ENCODE data around the gene H2AZ1. TPM values are rescaled to one million over a fixed set of nuclear protein-coding genes. Genes with fewer than 3 reads are reported as not detected.
"Not testable (repeated sequence)": the region's sequence is repeated elsewhere in the genome, so short reads cannot be mapped to it uniquely, and the experiment has no call there.

Gene H2AZ1
- total RNA-seq, 2 experiments from 2014 or later: 376 to 809 TPM

DNA sequence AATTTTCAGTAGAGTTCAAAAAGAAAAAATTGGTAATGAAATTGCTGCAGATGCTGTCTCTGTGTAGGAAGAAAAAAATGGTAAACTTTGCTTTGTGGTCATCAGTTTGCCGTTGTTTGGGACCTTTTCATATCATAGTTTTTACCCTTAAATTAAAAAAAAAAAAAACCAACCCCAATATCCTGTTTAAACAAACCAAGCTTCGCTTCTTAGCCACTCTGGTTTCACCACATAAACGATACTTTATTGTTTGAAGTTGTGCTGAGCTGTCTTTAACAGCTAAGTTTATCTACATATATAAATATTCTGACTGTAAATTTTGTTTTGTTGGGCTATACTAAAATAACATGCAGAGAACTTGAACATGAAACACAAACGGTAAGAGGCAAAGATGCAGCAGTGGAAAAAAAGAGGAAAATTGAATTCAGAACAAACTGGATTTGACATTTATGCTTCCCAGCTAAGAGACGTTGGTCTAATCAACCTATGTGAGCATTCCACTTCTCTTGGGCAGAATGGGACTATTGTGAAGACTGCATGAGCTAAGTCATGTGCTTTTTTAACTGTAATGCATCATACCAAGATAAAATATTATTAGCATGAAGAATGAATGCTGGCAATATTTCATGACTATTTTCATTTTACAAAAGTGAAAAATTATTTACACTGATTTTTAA is 15.7 kb upstream of the H2AZ1 start:
- H3K4me1 Mint-ChIP-seq: peaks cover 16% of the 10 kb centered on the region
- DNase-seq (no peak), ATAC-seq (peak; percentile 23)
- H3K4me3 Mint-ChIP-seq: no peak overlapping the region
- H3K36me3 Mint-ChIP-seq (ENCODE audit: low read depth): no peaks in the 10 kb centered on the region
- ChIA-PET CTCF (no interaction called here), POLR2A (interaction anchor here (0.6 to 0.8 kb wide), 2 partner anchors 15 to 73 kb away, joined by 3 read pairs; partner anchors contain the start of gene H2AZ1)
- H3K27ac Mint-ChIP-seq: no peak overlapping the region
- intact Hi-C loops (cut with DNase I, micrococcal nuclease): no loop called here
- no peaks in the 10 kb centered on the region for H3K9me3 Mint-ChIP-seq (ENCODE audit: low read depth)
- no peaks in the 10 kb centered on the region for H3K27me3 Mint-ChIP-seq

DNA sequence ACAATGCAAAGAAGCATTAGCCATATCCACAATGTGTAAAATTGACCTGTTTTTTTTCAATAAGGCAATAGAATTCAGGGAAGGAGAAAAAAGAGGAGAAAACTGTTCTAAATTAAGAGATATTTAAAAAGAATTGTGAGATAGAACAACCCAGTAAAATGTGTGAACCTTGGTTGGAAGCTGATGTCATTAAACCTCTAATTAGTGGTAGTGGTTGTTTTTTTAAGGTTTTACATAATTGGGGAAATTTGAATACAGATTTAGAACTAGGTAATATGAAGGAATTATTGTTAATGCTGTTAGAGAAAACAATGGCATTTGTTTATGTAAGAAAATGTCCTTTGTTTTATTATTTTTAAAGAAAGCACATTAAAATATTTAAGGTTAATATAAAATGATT is 15.1 kb upstream of the H2AZ1 start:
- CTCF ChIA-PET: interaction anchor here (0.7 kb wide), 1 partner anchor 439 kb away, joined by 3 read pairs; no protein-coding TSS in a partner anchor

DNA sequence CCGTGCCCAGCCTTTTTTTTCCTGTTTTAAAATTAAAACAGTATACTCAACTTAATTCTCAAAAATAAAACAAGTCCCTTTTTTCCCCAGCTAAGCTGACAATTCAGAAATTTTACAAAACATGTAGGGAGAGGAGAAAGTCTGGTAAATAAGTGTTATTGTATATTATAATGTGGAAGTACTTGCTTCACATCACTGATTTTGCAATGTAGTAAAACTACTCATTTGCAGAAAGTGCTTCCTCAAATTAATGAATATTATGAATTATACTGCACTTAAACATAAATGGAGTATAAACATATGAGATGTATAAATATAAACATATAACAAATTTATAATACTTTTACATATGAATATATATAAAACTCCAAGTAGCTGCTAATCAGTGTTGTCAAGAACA is 11.6 kb upstream of the H2AZ1 start:
- Mint-ChIP-seq H3K36me3 (ENCODE audit: low read depth) (peaks cover 3% of the 10 kb centered on the region), H3K9me3 (ENCODE audit: low read depth) (no peaks in the 10 kb centered on the region), H3K27me3 (no peaks in the 10 kb centered on the region), H3K4me3 (no peak overlapping the region), H3K27ac (no peak overlapping the region), H3K4me1 (peaks cover 16% of the 10 kb centered on the region)
- DNase-seq (no peak), ATAC-seq (no peak)
- intact Hi-C loops (cut with DNase I, micrococcal nuclease): no loop called here
- CTCF ChIA-PET: no interaction called here
- POLR2A ChIA-PET: no interaction called here

More for the DNA sequence above, 15.1 kb upstream of the H2AZ1 start:
- intact Hi-C loops (cut with DNase I, micrococcal nuclease): no loop called here
- peaks cover 16% of the 10 kb centered on the region for H3K4me1 Mint-ChIP-seq
- POLR2A ChIA-PET: interaction anchor here (0.8 kb wide), 1 partner anchor 15 kb away, joined by 3 read pairs; the partner anchor contains the start of gene H2AZ1
- no peaks in the 10 kb centered on the region for H3K9me3 Mint-ChIP-seq (ENCODE audit: low read depth)
- DNase-seq: no peak
- ATAC-seq: no peak
- H3K4me3 Mint-ChIP-seq: no peak overlapping the region
- no peaks in the 10 kb centered on the region for H3K36me3 Mint-ChIP-seq (ENCODE audit: low read depth)
- no peaks in the 10 kb centered on the region for H3K27me3 Mint-ChIP-seq
- no peak overlapping the region for H3K27ac Mint-ChIP-seq

DNA sequence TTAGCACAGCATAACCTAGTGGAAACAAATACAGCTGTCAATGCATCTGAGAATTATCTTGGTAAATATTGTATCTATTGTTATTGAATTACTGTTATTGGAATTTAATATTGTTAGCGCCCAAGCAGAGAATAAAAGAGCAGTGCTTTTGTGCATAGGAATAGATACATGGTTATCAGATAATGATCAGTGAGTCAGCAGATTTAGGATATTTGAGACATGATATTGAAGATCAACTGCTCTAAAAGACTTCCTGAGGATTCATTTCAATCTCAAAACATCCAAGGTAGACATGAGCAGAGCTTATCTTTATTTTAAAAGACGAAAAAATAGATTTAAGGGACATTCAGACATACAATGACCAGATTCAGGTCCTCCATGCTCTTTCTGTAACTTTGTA is 10.6 kb upstream of the H2AZ1 start:
- no peak overlapping the region for H3K4me3 Mint-ChIP-seq
- no peak for ATAC-seq
- intact Hi-C loops (cut with DNase I, micrococcal nuclease): no loop called here
- H3K4me1 Mint-ChIP-seq: peaks cover 11% of the 10 kb centered on the region
- no peak for DNase-seq
- H3K27me3 Mint-ChIP-seq: no peaks in the 10 kb centered on the region
- ChIA-PET POLR2A (no interaction called here), CTCF (no interaction called here)
- peaks cover 3% of the 10 kb centered on the region for H3K36me3 Mint-ChIP-seq (ENCODE audit: low read depth)
- H3K9me3 Mint-ChIP-seq (ENCODE audit: low read depth): no peaks in the 10 kb centered on the region
- no peak overlapping the region for H3K27ac Mint-ChIP-seq

DNA sequence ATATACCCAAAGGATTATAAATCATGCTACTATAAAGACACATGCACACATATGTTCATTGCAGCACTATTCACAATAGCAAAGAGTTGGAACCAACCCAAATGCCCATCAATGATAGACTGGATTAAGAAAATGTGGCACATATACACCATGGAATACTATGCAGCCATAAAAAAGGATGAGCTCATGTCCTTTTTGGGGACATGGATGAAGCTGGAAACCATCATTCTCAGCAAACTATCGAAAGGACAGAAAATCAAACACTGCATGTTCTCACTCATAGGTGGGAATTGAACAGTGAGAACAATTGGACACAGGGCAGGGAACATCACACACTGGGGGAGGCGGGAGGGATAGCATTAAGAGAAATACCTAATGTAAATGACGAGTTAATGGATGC is 8.1 kb upstream of the H2AZ1 start:
- H3K36me3 Mint-ChIP-seq (ENCODE audit: low read depth); H3K4me1 Mint-ChIP-seq; ATAC-seq; CTCF ChIA-PET; H3K4me3 Mint-ChIP-seq; POLR2A ChIA-PET; DNase-seq; H3K9me3 Mint-ChIP-seq (ENCODE audit: low read depth); H3K27ac Mint-ChIP-seq; H3K27me3 Mint-ChIP-seq; intact Hi-C loops (cut with DNase I, micrococcal nuclease): not testable (repeated sequence)

DNA sequence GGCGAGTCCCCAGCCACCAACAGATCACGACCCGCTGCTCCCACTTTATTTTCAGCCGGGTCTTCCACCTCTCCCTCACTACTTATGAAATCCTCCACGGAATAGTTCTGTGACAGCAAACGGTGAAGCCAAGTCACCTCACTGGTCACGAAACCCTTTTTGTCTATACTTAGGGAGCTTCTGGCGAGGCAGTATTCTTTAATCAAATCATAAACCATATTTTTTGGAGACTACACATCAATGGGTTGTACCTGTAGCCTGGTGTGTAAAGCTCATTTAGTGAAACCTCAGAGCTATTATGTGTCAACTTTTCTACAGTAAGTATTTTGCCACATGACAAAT is 809 bp upstream of the H2AZ1 start:
- Mint-ChIP-seq H3K27ac (no peak overlapping the region), H3K4me3 (no peak overlapping the region), H3K36me3 (ENCODE audit: low read depth) (peaks cover 6% of the 10 kb centered on the region), H3K4me1 (peaks cover 21% of the 10 kb centered on the region), H3K27me3 (no peaks in the 10 kb centered on the region), H3K9me3 (ENCODE audit: low read depth) (no peaks in the 10 kb centered on the region)
- intact Hi-C loops (cut with DNase I, micrococcal nuclease): loop anchor here (1.0 to 2.0 kb wide), 6 partner anchors 135 to 1396 kb away; partner anchors contain the start of genes DAPP1 (in 1 of the 2), METAP1 (in 1 of the 2) and PPP3CA (in 1 of the 2)
- DNase-seq: no peak
- POLR2A ChIA-PET: interaction anchor here (0.5 to 1.5 kb wide), 5 partner anchors 15 to 446 kb away, joined by 3 to 14 read pairs (median 3); partner anchors contain the start of genes LAMTOR3 and TRMT10A
- no peak for ATAC-seq
- CTCF ChIA-PET: interaction anchor here (1.0 to 2.4 kb wide), 5 partner anchors 9 to 143 kb away, joined by 3 to 11 read pairs (median 3); no protein-coding TSS in a partner anchor

DNA sequence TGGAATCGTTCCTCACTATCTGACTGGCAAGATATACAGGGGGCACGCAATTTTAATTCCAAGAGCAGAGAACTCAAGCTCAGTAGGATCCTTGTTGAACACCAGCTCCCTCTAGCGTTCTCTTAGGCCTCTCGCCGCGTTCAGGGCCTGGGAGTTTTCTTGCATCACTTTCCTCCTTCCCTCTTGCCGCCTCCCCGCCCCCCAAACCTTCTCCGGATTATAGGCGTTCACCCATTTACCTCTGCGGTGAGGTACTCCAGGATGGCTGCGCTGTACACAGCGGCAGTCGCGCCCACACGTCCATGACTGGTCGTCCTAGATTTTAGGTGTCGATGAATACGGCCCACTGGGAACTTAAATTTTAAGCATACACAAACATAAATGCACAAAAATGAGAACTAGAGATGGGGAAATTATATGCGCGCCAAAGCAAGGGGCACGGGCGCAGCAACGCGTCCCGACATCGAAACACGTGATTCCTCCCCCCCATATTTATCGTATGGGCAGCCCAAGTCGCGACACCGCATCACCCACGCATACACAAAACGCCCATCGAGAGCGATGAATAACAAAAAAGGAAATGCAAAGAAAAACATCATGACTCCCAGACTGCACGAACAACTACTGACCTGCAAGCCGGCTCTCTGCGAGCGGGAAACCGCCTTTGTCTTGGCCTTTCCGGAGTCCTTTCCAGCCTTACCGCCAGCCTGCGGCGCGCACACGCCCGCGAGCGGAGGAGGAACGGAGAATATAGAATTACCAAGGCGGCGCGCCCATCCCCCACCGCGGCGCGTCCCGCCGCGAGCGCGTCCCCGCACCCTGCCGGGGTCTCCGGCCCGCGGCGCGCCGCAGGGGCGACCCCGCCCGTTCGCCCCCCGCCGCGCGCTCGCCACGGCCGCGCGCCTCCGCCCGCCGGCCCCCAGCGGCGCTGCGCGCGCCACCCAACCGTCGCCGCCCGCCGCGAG is 759 bp downstream of the H2AZ1 start:
- ChIA-PET POLR2A (interaction anchor here (0.5 to 1.5 kb wide), 9 partner anchors 9 to 386 kb away, joined by 3 to 14 read pairs (median 3); partner anchors contain the start of genes DAPP1, LAMTOR3 and TRMT10A), CTCF (interaction anchor here (0.6 to 3.0 kb wide), 13 partner anchors 10 to 337 kb away, joined by 3 to 16 read pairs (median 3); partner anchors contain the start of gene LAMTOR3)
- no peaks in the 10 kb centered on the region for H3K9me3 Mint-ChIP-seq (ENCODE audit: low read depth)
- H3K4me1 Mint-ChIP-seq: peaks cover 33% of the 10 kb centered on the region
- intact Hi-C loops (cut with DNase I, micrococcal nuclease): loop anchor here (1.0 to 5.0 kb wide), 8 partner anchors 97 to 1687 kb away; partner anchors contain the start of genes DAPP1 (in 1 of the 2), METAP1 (in 1 of the 2) and RAP1GDS1 (in 1 of the 2)
- ATAC-seq (peak; percentile 52), DNase-seq (peak; percentile 96)
- H3K27me3 Mint-ChIP-seq: no peaks in the 10 kb centered on the region
- H3K4me3 Mint-ChIP-seq: no peak overlapping the region
- peaks cover 17% of the 10 kb centered on the region for H3K36me3 Mint-ChIP-seq (ENCODE audit: low read depth)
- no peak overlapping the region for H3K27ac Mint-ChIP-seq

DNA sequence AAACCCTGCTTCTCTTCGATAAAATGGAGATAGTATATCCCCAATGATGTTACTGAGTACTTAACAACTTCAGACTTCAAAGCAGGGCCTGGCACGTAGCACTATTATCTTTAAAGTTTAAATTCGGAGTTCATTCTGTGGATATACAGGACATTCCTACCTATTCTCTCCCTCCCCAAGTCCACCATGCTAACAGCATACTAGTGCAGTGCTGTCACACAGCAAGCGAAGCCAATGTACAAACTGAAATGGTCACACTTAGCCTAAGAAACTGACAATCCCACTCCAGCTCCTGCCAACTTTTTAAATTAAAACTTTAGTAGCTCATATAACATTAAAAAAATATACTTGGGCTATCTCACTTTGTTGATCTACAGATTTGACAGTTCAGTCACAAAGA is 2.5 kb downstream of the H2AZ1 start:
- H3K27ac Mint-ChIP-seq: peak overlapping the region; percentile 96
- ChIA-PET CTCF (interaction anchor here (0.6 to 3.0 kb wide), 7 partner anchors 39 to 139 kb away, joined by 3 to 16 read pairs (median 4); partner anchors contain the start of gene LAMTOR3), POLR2A (interaction anchor here (1.5 to 2.6 kb wide), 2 partner anchors 8 to 53 kb away, joined by 3 to 16 read pairs; partner anchors contain the start of gene LAMTOR3)

DNA sequence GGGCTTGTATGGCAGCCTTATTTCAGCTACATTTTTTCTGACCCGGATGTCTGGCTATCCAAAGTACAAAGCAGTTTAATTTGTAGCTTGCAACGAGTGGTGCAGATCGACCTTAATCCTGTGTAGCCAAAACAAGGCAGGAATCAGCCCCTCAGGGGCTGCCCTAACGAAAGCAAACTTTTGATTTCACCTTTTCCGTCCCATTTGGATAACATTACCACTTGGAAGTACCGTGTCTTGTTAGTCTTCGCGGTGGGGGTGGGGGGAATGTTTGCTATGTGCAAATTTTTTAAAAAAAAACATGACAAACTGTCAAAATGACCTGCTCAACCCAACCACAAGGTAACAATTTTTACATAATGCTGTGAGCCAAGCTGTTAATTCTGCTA is 2.9 kb downstream of the H2AZ1 start:
- no peak for ATAC-seq
- no peak for DNase-seq
- Mint-ChIP-seq H3K9me3 (ENCODE audit: low read depth) (no peaks in the 10 kb centered on the region), H3K4me3 (no peak overlapping the region), H3K27me3 (no peaks in the 10 kb centered on the region), H3K36me3 (ENCODE audit: low read depth) (peaks cover 32% of the 10 kb centered on the region), H3K4me1 (peaks cover 49% of the 10 kb centered on the region), H3K27ac (peak overlapping the region; percentile 96)
- CTCF ChIA-PET: interaction anchor here (1.0 to 3.0 kb wide), 7 partner anchors 53 to 146 kb away, joined by 3 to 16 read pairs (median 4); partner anchors contain the start of gene LAMTOR3
- POLR2A ChIA-PET: interaction anchor here (2.6 kb wide), 1 partner anchor 53 kb away, joined by 16 read pairs; the partner anchor contains the start of gene LAMTOR3
- intact Hi-C loops (cut with DNase I, micrococcal nuclease): loop anchor here (2.0 to 5.0 kb wide), 5 partner anchors 135 to 1685 kb away; partner anchors contain the start of genes ADH5 (in 1 of the 2), METAP1 (in 1 of the 2) and RAP1GDS1 (in 1 of the 2)

More for the DNA sequence above, 2.5 kb downstream of the H2AZ1 start:
- DNase-seq (no peak), ATAC-seq (no peak)
- no peaks in the 10 kb centered on the region for H3K27me3 Mint-ChIP-seq
- intact Hi-C loops (cut with DNase I, micrococcal nuclease): loop anchor here (2.0 to 5.0 kb wide), 7 partner anchors 95 to 1685 kb away; partner anchors contain the start of genes ADH5 (in 1 of the 2), DAPP1 (in 1 of the 2), METAP1 (in 1 of the 2) and RAP1GDS1 (in 1 of the 2)
- H3K36me3 Mint-ChIP-seq (ENCODE audit: low read depth): peaks cover 30% of the 10 kb centered on the region
- peaks cover 48% of the 10 kb centered on the region for H3K4me1 Mint-ChIP-seq
- no peak overlapping the region for H3K4me3 Mint-ChIP-seq
- no peaks in the 10 kb centered on the region for H3K9me3 Mint-ChIP-seq (ENCODE audit: low read depth)

DNA sequence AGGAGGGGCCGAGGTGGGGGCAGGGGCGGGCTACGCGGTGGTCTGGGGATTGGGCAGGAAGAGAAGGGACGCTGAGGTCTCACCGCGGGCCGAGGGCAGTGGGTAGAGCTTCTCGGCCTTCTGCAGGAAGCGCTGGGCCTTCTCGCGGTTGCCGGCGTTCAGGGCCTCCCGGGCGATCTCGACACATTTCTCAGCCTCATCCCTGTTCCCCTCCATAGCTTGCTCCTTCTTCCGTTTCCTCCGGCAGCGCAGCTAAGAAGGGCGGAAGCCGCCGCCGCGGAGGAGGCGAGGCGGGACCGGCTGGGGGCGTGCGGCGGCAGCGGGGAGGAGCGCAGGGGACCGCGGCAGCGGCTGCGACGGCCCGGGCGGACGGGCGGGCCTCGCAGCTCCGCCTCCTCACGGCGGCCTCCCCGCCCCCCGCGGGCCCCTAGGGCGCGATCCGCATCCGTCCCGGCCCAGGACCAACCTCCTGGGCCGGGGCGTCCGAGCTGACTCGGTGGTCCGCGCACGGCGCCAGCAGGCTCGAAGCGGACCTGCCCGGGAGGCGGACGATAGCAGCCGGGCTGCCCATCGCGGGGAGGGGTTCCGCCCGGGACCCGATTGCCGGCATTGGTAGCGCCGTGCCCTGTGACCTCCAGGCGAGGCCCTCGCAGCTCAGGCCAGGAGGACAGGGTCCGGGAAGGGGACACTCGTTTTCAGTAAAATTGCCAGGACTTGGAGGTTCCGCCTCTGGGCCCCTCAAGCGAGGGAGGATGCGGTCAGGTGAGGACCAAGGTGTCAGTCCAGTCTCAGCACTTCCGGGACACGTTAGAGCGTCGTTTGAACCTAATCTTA is 3.5 kb downstream of the H2AZ1 start, which contains the start of gene DNAJB14:
DNAJB14 (minus strand) TSS at position 263 of the 834 bp plus-strand sequence; CDS start at position 216, 47 bp downstream.
- peaks cover 33% of the 10 kb centered on the region for H3K36me3 Mint-ChIP-seq (ENCODE audit: low read depth)
- DNase-seq: peak; percentile 90
- CTCF ChIA-PET: interaction anchor here (0.6 to 3.0 kb wide), 10 partner anchors 52 to 383 kb away, joined by 3 to 16 read pairs (median 4); partner anchors contain the start of gene LAMTOR3
- no peaks in the 10 kb centered on the region for H3K9me3 Mint-ChIP-seq (ENCODE audit: low read depth)
- peaks cover 46% of the 10 kb centered on the region for H3K4me1 Mint-ChIP-seq
- no peak within 1 kb of the TSS for H3K4me3 Mint-ChIP-seq
- peak within 1 kb of the TSS; percentile 98 for H3K27ac Mint-ChIP-seq
- intact Hi-C loops (cut with DNase I, micrococcal nuclease): loop anchor here (1.0 to 5.0 kb wide), 7 partner anchors 52 to 1684 kb away; partner anchors contain the start of genes LAMTOR3 (in 2 of the 2), ADH5 (in 1 of the 2), METAP1 (in 1 of the 2) and RAP1GDS1 (in 1 of the 2)
- H3K27me3 Mint-ChIP-seq: no peaks in the 10 kb centered on the region
- POLR2A ChIA-PET: interaction anchor here (2.6 kb wide), 1 partner anchor 52 kb away, joined by 16 read pairs; the partner anchor contains the start of gene LAMTOR3
- peak; percentile 42 for ATAC-seq

All from activated CD4-positive, alpha-beta T cell treated with anti-CD3 and anti-CD28 coated beads for 36 hours (primary cell).